A549 (cell line): Measurements from ENCODE around the gene CYSLTR2.

ENCODE experiments used
- GATA3 ChIP-seq: IDR thresholded peaks from 2 replicates; pipeline ENCODE4 v1.6.1; 2012; ENCODE audit warnings: borderline replicate concordance
- POLR2A ChIP-seq: IDR thresholded peaks from 2 replicates; pipeline ENCODE4 v1.6.1; 2012; ENCODE audit warnings: mild to moderate bottlenecking, low read length
- RAD21 ChIP-seq, 2 experiments: fragments of >200 bp in 1 of 2; sonication (Bioruptor Twin) in 1 of 2; formaldehyde crosslinking in 1 of 2; IDR thresholded peaks in 1 of 2; conservative IDR thresholded peaks in 1 of 2; 2 replicates in 1 of 2; 3 replicates in 1 of 2; pipeline ENCODE4 v1.6.1; 2012 to 2018; ENCODE audit warnings: inconsistent platforms in 1 of 2
- RFX5 ChIP-seq: fragments of 450-650 bp; IDR thresholded peaks from 2 replicates; pipeline ENCODE4 v1.7.1; 2014; ENCODE audit warnings: antibody characterized with exemption, mild to moderate bottlenecking, moderate library complexity
- TF ChIP-seq, protein P1 (sequence below): fragments of >200 bp; sonication (Bioruptor Twin); formaldehyde crosslinking; IDR thresholded peaks from 3 replicates; pipeline ENCODE4 v1.5.1; 2016
- TF ChIP-seq, protein P2 (sequence below): IDR thresholded peaks from 2 replicates; pipeline ENCODE4 v1.6.1; 2012; ENCODE audit warnings: low read depth, borderline replicate concordance
- TF ChIP-seq, protein P3 (sequence below): IDR thresholded peaks from 2 replicates; pipeline ENCODE4 v1.6.1; 2012

- no peak for TF ChIP-seq POLR2A
- TF ChIP-seq, protein P1, sequence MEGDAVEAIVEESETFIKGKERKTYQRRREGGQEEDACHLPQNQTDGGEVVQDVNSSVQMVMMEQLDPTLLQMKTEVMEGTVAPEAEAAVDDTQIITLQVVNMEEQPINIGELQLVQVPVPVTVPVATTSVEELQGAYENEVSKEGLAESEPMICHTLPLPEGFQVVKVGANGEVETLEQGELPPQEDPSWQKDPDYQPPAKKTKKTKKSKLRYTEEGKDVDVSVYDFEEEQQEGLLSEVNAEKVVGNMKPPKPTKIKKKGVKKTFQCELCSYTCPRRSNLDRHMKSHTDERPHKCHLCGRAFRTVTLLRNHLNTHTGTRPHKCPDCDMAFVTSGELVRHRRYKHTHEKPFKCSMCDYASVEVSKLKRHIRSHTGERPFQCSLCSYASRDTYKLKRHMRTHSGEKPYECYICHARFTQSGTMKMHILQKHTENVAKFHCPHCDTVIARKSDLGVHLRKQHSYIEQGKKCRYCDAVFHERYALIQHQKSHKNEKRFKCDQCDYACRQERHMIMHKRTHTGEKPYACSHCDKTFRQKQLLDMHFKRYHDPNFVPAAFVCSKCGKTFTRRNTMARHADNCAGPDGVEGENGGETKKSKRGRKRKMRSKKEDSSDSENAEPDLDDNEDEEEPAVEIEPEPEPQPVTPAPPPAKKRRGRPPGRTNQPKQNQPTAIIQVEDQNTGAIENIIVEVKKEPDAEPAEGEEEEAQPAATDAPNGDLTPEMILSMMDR = no peak
- no peak for TF ChIP-seq RFX5
- no peak for TF ChIP-seq GATA3
- TF ChIP-seq, protein P2, sequence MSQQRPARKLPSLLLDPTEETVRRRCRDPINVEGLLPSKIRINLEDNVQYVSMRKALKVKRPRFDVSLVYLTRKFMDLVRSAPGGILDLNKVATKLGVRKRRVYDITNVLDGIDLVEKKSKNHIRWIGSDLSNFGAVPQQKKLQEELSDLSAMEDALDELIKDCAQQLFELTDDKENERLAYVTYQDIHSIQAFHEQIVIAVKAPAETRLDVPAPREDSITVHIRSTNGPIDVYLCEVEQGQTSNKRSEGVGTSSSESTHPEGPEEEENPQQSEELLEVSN = no peak
- TF ChIP-seq RAD21 (conservative IDR thresholded peaks at IDR 0.05 in 1 of 2, IDR thresholded peaks at IDR 0.05 in 1 of 2) = no peak
- TF ChIP-seq, protein P3, sequence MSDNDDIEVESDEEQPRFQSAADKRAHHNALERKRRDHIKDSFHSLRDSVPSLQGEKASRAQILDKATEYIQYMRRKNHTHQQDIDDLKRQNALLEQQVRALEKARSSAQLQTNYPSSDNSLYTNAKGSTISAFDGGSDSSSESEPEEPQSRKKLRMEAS = no peak
Observed at GRCh38 chr13:48615049-48615448, 38.7 kb upstream of the CYSLTR2 start.
